PFSK-1 (cell line): ENCODE results near the gene RTL9.

ENCODE experiments used
- POLR2AphosphoS5 ChIP-seq: IDR thresholded peaks from 2 replicates; pipeline ENCODE4 v1.6.1; 2012; ENCODE audit warnings: low read depth, mild to moderate bottlenecking, control low read depth, low read length, moderate library complexity
- REST ChIP-seq, 2 experiments: IDR thresholded peaks; 2 replicates each; pipeline versions ENCODE4 v1.6.1 to v1.8.0; 2011 to 2012; ENCODE audit warnings: low read depth in 2 of 2, low read length in 2 of 2, control low read depth in 1 of 2, inconsistent platforms in 1 of 2, mild to moderate bottlenecking in 1 of 2, moderate library complexity in 1 of 2; ENCODE audit not compliant: insufficient read depth in 1 of 2
- SIN3A ChIP-seq: IDR thresholded peaks from 2 replicates; pipeline ENCODE4 v1.6.1; 2012; ENCODE audit warnings: mild to moderate bottlenecking, low read length, moderate library complexity, borderline replicate concordance; ENCODE audit not compliant: insufficient read depth

- no peak for TF ChIP-seq REST (IDR thresholded peaks at IDR 0.05; ENCODE audit: insufficient read depth in 1 of 2, low read depth in 2 of 2, low read length in 2 of 2)
- TF ChIP-seq SIN3A = no peak
- no peak for TF ChIP-seq POLR2AphosphoS5
These were observed 32.4 kb downstream of the RTL9 start for GRCh38 chrX:110391086-110391485.
